Epidermal melanocyte (primary cell): Measurements from ENCODE around the gene PHAF1.

Source experiments
- DNase-seq: peaks from one replicate; pipeline ENCODE4 v3.0.0; 2011; ENCODE audit warnings: low spot score; ENCODE audit not compliant: insufficient read length

The PHAF1 gene

DNA sequence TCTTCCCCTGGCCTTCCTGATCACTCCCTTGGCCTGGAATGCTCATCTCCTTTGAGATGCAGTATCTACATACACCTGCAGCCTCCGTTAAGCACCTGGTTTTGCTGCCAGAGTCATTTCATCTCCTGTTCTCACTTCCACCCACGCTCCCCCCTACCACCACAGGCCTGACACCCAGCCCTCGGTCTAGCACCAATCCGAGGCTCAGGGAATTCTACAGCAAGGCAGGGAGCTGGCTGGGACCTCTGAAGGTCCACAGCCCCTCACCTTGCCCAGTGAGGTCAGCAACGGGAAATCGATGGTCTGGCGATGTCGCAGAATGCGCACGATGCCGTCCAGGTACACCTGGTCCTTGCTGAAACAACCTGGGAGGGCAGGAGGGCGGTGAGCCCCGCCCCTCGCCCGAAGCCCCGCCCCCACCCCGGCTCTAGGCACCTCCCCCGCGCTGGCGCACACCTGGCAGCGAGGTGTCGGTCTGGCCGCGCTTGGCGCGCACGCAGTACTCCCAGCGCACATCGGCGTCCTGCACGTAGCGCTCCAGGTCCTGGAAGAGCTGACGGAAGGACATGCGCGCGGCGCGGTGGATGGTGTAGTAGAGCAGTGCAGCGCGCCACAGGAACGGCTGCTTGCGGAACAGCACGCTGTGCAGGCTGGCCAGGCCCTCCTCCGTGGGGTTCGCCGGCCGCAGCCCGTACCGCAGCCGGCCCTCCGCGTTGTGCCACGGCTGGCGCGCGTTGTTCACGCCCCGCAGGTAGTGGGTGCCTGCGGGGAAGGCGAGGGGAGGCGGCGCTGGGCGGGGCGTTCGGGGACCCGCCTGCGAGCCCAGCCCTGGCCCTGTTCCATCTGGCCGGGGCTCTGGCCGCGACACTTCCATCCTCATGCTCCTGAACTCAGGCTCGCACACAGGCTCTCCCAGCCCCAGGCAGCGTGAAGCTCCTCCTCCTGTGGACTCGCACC is 68.3 kb downstream of the PHAF1 start:
- peak; percentile 78 for DNase-seq

- DNase-seq, result no peak
Measured at GRCh38 chr16:67179421-67180080, 69.8 kb downstream of the PHAF1 start.

DNA sequence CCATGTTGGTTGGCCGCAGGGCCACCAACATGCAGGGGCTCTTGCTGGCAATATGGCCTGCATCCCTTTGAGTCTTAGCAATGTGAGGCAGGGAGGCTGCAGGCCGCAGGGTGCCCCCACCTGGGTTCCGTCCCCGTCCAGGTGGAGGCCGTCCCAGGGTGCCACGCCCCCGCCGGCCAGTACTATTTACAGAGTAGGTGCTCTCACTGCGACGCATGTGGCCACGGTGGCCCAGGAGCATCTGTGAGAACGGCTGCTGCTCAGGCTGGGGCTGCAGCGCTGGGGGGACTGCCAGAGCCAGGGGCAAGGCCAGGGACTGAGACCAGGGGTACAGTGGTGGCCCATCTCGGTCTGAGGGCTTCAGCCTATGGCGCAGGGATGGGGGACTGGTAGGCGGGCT is 70.4 kb downstream of the PHAF1 start:
- no peak for DNase-seq

DNA sequence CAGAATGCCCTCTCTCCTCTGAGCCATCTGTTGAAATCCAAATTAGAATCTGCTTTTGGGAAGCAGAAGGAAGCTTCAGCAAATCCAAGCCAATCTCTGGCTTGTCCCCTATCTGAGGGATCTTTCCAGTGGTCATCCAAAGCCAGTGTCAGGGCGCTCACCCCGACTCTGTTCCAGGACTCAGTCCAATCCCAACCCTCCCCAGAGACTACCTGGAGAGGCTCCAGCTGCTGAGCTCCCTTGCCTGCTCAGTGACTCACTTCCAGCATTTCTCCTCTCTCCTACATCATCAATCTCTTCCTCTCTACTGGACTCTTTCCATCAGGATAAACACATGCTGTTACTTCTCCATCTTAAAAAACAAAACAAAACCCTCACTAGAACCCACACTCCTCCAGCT is 71.6 kb downstream of the PHAF1 start:
- DNase-seq, result no peak

- DNase-seq, result no peak
Measured at GRCh38 chr16:67182288-67182687, 72.5 kb downstream of the PHAF1 start.

- no peak for DNase-seq
Measured at GRCh38 chr16:67183284-67183626, 73.5 kb downstream of the PHAF1 start.

- DNase-seq, result peak; percentile 100
Measured at GRCh38 chr16:67183627-67184452, 74.1 kb downstream of the PHAF1 start, which contains the start of gene MATCAP1. MATCAP1 (minus strand) TSS chr16:67183963; CDS start chr16:67180610, 3,353 bp downstream.

GRCh38 chr16:67184453-67184994 is 74.8 kb downstream of the PHAF1 start:
- DNase-seq, result no peak

- DNase-seq, result peak; percentile 76
Measured at GRCh38 chr16:67184995-67185650, 75.4 kb downstream of the PHAF1 start.

DNA sequence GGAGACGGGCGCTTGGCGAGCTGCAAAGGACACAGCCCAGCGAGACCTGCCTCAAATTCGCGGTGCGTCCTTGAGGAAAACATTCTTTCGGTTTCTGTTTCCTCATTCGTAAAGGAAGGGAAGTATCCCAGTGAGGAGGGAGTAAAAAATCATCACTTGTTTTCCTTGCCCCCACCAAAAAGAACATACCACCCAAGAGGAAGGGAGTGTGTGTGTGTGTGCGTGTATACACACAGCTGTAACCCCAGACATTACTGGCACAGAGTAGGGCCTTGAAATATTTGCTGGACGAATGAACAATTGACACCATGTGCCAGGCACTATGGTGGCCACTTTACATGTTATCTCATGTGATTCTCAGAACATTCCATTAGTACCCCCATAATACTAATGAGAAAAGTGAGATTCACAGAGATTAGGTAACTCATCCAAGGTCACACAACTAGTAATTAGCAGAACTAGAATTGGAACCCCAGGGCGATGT is 76.0 kb downstream of the PHAF1 start:
- no peak for DNase-seq

DNA sequence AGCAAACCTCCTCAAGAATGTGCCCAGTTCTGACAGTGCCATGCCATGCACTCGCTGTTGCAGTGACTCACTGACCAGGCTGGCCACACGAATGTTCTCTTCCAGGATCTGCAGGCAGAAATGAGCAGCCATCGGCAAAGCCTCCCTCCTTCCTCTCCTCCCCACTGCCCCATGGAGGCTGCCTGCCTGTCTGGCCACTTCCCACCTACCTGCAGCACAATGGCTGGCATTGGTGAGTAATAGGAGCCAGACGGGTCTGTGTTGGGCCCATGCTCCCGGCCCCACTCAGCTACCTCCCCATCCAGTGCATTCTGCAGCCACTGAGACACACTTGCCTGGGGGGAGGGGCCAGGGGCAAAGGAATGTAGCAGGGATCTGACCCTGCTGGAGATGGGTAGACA is 76.8 kb downstream of the PHAF1 start:
- DNase-seq, result no peak

GRCh38 chr16:67187175-67187890 is 77.6 kb downstream of the PHAF1 start:
- no peak for DNase-seq

GRCh38 chr16:67188323-67188722 is 78.6 kb downstream of the PHAF1 start:
- DNase-seq, result no peak

DNA sequence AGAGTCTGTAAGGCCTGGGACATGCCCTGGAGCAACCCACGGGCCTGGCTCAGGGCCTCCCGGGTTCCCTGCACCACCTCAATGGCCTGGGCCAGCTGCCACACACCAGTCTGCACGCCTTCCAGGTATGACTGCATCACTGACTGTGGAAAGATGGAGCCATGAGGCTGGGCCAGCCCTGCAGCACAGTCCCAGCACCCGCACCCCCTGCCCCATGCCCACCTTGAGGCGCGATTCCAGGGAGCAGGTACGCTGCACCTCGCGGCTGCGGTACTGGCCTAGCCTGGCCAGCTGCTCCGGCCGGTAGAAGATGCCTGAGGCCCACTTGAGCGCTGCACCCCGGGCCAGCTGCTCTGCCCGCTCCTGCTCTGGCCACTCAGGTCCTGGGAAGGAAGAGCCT is 79.1 kb downstream of the PHAF1 start:
- DNase-seq, result no peak

DNA sequence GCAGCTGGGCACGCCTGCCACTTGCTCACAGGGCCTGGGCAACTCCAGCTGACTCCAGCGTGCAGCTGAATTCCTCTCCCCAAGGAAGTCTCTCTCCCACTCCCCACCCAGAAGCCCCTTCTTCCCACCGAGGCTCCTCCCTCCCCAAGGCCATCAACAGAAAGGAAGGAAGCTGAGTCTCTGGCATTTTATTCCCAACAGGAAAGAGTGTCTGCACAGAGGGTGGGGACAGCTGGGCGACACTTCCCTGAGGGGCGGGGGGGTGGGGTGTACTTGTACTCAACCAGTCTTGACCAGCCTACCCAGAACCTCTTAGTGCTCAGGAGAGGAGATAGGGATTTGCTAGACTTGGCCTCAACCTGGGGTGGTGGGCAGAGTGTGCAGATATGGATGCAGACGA is 80.3 kb downstream of the PHAF1 start, which contains the start of gene EXOC3L1:
Gene EXOC3L1 (minus strand): TSS at position 96 of the 400 bp plus-strand sequence. CDS start 460 bp downstream, outside the sequence.
- DNase-seq, result no peak

DNA sequence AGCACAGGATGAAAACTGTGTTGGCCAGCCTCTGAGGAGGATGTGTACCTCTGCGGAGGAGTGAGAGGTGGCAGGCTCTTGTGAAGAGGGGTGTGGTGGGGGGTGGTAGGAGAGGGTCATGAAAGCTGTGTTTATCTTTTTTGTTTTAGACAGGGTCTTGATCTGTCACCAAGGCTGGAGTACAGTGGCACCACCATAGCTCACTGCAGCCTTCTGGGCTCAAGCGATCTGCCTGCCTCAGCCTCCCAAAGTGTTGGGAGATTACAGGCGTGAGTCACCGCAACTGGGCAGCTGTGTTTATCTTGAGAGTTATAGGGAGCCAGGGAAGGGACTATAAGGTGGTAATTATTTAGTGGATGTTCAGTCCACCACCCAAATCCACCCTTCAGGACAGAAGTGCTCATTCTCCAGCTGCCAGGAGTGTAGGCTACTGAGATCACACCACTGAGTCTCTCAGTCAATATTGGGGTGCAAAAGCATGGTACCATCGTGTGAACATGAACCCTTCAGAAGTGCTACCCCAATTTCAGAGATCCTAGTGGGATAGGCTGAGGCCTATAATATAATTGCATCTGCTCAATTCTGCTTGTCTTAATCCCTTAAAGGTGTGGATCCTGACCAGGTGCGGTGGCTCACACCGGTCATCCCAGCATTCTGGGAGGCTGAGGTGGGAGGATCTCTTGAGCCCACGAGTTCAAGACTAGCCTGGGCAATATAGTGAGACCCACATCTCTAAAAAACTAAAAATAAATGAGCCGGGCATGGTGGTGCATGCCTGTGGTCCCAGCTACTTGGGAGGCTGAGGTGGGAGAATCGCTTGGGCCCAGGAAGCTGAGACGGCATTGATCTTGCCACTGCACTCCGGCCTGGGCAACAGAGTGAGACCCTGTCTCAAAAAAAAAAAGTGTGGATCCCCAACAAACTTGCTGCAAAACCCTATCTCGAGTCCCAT is 81.0 kb downstream of the PHAF1 start:
- DNase-seq, result no peak

GRCh38 chr16:67191411-67191994 is 81.8 kb downstream of the PHAF1 start:
- DNase-seq, result no peak

- DNase-seq, result peak; percentile 97
Measured at GRCh38 chr16:67191995-67192681, 82.4 kb downstream of the PHAF1 start, which contains the start of gene E2F4. E2F4 (plus strand) TSS chr16:67192155; CDS start chr16:67192228, 73 bp downstream.
